HG02870 (cell line): ENCODE data around the gene SAXO1.
"Not testable (repeated sequence)": the region's sequence is repeated elsewhere in the genome, so short reads cannot be mapped to it uniquely, and the experiment has no call there.

Source experiments
- ATAC-seq: cut with Tn5 transposase; IDR thresholded peaks from one replicate; pipeline ENCODE4 v1.9.1; 2021; ENCODE audit warnings: mild to moderate bottlenecking, moderate library complexity; ENCODE audit not compliant: unreplicated experiment

The SAXO1 gene

DNA sequence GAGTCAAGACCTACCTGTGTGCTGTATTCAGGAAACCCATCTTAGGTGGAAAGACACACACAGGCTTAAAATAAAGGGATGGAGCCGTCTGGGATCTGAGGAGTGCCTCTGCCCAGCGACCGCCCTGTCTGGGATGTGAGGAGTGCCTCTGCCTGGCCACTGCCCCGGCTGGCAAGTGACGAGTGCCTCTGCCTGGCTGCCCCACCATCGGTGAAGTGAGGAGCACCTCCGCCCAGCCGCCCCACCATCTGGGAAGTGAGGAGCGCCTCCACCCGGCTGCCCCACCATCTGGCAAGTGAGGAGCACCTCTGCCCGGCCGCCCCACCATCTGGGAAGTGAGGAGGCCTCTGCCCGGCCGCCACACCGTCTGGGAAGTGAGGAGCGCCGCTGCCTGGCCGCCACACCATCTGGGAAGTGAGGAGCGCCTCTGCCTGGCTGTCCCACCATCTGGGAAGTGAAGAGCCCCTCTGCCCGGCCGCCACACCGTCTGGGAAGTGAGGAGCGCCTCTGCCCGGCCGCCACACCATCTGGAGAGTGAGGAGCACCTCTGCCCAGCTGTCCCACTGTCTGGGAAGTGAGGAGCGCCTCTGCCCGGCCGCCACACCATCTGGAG, 33.7 kb downstream of the SAXO1 start:
- ATAC-seq: no peak

DNA sequence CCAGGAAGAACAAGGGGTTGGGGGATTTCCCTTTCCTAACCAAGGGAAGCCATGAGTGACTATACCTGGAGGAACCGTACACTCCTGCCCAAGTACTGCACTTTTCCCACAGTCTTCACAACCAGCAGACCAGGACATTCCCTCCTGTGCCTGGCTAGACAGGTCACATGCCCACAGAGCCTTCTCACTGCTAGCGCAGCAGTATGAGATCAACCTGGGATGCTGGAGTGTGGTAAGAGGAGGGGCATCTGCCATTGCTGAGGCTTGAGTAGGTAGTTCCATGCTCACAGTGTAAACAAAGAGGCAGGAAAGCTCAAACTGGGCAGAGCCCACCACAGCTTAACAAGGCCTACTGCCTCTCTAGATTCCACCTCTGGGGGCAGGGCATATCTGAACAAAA, 35.9 kb downstream of the SAXO1 start:
- ATAC-seq: no peak

DNA sequence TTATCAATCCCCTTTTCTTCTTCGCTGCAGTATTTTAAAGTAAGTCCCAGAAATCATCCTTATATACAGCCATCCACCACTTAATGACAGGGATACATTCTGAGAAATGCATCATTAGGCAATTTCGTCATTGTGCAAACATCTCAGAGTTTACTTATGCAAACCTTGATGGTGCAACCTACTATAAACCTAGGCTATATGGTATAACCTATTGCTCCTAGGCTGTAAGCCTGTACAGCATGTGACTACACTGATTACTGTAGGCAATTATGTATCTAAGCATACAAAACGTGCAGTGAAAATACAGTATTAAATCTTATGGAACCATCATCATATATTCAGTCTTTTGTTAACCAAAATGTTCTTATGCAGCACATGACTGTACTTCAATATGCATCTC, 36.8 kb downstream of the SAXO1 start:
- no peak for ATAC-seq

DNA sequence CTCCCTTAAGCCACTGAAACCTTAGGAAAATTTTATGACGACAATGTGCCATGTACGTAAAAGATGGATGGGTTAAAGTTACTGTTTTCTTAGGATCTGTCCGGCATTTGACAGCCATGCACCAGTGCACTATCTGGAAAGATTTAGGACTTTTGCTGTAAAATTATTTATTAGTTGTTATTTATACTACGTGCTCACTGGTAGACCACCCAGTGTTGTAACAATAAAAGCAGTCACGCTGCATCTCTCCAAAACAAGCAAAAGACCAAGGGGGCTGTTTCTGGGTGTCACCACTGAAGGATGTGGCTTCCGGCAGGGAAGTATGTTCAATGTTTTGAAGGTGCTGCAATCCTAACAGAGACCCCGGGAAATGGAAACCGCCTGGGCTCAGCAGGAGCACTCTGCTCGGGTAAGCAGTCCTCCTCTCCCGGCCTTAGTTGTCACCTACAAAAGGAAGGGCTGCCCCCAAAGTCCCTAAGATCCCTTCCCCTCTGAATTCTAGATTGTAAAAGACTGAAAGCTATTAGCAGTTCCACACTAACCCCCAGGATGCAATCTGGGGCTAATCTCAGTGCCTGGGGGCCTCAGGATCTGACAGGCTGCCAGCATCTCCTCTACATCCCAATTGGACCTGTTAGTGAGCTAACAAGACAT, 38.6 kb downstream of the SAXO1 start:
- no peak for ATAC-seq

DNA sequence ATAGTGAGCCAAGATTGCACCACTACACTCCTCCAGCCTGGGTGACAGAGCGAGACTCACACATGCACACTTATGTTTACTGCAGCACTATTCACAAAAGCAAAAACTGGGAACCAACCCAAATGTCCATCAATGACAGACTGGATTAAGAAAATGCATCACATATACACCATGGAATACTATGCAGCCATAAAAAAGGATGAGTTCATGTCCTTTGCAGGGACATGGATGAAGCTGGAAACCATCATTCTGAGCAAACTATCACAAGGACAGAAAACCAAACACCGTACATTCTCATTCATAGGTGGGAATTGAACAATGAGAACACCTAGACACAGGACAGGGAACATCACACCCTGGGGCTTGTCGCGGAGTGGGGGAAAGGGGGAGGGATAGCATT, 41.8 kb downstream of the SAXO1 start:
- not testable (repeated sequence) for ATAC-seq

DNA sequence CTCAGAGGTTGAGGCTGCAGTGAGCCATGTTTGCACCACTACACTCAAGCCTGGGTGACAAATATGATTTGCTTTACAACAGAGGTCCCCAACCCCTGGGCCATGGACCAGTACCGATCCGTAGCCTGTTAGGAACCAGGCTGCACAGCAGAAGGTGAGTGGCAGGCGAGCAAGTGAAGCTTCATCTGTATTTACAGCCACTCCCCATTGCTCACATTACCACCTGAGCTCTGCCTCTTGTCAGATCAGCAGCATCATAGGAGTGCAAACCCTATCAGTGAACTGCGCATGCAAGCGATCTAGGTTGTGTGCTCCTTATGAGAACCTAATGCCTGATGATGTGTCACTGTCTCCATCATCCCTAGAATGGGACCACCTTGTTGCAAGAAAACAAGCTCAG, 42.5 kb downstream of the SAXO1 start:
- no peak for ATAC-seq

DNA sequence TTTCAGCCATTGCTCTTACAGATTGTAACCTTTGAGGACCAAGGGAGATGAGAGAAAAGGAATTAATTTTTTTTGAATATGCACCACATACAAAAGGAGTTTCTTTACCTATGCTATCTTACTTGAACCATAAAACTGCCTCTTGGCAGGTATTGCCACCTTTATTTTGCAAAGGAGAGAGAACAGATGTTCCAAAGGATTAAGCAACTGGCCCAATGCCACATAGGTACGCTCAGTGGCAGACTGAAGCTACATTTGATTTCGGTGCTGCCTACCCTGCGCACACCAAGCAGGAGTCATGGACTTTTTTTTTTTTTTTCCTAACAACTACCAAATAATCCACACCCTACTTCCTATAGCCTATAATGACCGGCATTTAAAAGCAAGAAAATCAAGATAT, 43.1 kb downstream of the SAXO1 start:
- ATAC-seq: no peak

DNA sequence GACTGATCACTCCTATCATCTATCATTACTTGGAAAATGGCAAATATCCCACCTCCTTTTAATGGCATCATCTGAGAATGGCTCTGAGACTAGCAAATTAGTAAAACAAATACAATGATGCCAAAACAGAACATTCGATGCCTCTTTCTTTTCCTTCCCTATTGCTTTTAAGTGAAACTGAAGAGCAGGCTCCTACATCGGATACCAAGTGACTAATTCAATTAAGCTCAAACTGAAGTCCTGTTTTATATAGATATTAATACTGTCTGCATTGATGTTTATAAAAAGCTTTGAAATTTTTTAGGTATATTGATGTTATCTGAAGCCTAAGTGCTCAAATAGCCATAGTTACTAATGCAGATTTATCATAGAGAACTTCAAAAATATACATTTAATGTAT, 43.9 kb downstream of the SAXO1 start:
- no peak for ATAC-seq

DNA sequence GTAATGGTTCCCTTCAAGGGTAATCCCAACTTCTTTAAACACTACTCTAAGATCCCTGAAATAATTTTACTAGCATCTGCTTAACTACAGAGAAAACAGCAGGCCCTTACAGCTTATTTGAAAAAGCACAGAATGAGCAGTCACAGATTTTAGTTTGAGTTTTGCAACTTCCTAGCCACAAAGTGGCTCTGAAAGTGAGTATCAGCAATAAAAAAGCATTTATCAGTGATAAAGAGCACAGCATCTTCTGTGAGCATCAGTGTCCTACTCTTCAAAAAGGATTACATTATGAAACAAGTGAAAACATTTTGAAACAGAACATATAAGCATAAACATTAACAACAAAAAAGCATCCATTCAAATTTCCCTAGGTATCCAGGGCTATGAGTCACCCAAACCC, 45.0 kb downstream of the SAXO1 start:
- ATAC-seq: no peak

DNA sequence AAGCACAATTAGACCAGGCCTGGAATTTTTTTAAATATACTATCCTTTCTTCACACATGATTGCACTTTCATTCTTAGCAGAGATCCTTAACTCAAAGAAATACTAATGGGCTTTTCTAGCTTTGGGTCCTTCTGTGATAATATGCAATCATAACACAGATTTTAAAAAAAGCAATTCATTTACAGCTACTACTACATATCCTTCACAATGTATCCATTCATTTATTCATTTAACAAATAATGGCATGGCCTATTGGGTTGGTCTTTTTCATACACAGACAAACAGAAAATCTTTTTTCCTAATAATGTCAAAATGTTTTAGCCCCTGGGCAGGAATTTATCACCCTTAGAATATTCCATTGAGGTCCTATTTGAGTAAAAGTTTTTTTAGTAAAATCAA, 47.0 kb downstream of the SAXO1 start:
- ATAC-seq: no peak

DNA sequence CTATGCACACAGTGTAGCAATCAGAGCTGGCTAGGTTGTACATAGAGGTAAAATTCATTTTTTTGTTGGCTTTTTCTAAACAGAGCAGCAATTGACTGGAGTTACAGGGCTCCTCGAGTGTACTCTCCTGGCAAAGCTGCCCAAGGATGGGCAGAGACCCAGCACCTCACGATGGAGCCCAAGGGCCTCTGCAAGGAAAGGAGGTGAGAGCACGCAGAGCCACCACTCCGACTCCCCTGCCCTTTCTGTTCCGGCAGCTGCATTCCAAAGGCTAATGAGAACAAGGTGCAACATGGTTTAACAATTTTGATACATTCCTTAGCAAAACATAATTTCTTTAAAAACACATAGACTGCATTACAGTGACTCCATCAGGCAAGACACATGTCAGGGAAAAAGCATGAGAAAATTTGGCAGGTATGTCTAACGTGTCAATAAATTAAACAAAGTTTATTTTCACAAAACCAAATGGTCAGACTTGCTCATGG, 47.5 kb downstream of the SAXO1 start:
- no peak for ATAC-seq

DNA sequence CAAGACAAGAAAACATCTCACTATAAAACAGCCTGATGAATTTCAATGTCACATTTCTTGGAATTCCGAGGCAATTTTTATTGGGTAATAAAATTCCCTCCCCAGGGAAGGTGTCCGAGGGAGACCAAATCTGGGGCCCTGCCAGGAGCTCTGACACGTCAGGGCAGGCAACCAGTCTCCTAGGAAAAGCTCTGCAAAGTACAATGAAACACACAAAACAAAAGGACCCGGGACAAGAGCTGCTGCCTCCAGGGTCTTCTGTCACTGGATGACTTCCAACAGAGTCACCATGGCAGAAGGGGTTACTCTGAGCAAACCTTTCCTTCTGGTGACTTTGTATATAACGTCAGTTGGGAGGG, 50.8 kb downstream of the SAXO1 start:
- no peak for ATAC-seq

DNA sequence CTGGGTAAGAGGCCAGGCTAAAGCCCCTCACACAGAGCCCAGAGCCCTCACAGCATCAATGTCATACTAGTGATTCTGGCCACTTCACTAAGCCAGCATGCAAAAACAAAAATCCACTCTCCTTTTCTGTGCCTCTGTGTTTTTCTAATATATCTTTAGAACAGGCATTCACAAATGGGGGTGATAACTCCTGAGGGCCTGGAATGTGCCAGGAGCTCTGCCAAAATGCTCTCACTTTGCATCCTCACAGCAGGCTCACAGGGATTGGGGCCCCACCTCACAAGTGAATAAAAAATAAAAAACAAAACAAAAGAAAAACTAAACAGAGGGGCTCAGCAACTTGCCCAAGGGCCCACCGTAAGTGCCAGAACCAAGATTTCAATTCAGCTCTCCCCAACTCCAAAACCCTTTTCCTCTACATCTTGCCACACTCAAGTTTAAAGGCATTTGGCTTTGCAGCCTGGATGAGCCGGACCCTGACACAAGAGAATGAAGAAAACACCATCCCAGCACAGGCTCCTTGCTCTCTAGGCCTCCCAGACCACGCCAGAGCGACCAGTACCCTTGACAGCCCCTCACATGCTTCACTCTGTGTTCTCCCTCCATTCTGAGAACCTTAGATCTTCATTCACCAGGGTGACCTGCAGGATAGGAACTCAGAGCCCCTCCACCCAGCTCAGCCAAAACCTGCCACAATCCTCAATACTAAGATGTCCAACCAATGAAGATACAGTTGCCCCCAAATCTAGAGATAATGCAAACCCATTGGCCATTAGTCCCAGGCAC, 51.3 kb downstream of the SAXO1 start:
- no peak for ATAC-seq

DNA sequence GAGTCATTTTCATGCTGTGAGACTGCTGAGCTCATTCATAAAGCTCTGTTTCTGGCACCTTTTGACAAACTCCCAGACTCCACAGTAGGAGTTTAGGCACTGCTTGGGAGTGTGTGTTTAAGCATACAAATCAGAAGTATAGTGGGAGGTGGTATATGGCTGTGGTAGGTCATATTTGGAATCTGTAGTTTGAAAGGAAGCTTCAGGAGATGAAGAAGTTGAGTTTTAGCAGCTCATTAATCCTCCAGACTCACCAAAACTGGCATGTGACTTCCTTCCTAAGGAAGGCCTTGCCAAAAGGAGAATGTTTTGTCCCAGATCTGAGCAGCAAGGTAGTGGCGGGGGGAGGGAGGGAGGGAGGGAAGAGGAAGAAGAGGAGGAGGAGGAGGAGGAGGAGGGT, 52.8 kb downstream of the SAXO1 start:
- no peak for ATAC-seq

DNA sequence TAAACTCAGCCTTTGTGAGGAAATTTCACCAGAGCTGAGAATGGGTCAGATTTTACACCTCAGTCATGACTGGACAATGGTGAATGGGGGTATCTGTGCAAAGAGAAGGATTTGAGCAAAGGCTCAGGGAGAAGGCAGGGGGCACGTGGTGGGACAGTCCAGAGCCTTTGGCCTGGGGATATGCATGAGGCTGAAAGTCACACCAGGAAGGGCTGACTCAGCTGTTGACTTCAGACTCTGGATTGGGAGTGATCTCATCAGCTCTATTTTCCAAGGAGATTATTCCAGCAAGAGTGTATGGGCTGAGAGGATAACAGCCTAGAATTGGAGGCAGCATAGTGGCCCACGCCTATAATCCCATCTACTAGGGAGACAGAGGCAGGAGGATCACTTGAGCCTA, 53.6 kb downstream of the SAXO1 start:
- no peak for ATAC-seq

DNA sequence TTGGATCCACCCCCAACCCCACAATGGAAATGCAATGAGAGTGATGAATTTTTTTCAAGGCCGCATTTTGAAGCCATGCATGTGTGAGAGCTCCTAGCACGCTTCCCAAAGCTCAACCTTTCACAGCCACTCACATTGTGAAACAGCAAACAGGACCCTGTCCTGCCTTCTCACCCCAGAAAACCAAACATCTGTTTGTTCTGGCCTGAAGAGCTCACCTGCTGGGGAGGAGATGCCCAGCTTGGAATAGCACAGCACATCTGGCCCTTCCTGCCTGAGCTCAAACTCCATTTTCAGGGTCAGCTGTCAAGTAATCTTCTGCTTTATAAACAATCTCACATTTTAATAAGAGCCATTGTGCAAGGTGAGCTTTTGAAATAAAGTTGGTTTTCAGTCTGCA, 54.8 kb downstream of the SAXO1 start:
- ATAC-seq: no peak

DNA sequence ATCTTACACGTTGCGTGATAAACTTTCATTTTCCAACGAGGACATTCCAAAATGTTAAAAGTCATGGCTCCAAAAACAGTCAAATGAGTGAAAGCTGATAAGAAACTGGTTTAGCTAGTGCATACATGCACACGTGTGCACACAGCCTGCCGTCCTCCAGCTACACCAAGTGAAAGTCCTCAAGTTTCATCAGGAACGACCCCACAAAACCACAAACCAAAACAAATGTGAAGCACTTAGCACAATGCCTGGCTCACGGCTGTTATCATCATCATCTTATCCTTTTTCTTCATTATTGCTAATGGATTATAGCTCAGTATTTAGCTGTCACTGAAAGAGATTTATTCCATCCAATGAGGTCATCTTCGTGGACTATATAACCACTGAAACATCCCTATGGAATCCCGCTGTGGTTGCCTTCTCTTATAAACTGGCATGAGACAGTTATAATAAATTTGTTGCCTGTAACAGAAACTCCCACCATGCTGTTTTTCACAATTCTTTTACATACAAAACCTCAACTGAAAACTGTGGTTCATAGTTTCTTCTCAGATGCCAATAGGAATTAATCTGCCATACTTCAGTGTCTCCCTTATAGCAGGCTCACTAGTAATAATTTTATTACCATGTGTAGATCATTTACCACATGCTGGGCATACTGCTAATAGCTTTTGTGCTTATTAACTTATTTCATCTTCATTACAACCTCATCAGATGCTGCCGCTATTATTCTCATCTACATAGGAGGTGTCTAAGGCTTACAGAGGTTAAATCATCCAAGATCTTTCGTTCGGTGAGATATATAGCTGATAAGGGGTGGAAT, 56.1 kb downstream of the SAXO1 start:
- no peak for ATAC-seq

DNA sequence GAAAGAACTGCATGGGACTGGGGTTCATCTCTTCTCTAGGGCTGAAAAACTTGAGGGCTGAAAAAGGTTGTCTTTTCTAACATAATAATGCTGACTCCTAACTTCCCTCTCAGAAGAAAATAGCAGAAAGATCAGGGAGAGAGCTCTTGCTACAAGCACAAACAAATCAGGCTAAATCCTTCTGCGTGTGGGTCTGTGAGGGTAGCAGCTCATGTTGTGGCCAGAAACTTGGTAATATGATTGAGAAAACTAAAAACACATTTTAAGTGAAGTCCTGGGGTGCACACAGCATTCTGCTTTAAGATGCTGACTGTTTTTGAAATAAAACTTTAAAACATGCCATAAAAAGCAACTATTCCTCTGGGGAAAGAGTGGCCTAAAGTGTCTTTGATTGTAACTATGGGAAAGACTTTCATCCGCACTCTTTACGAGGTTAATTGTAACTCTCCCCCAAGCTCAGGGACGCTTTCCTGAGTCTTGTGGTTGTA, 56.7 kb downstream of the SAXO1 start:
- no peak for ATAC-seq

DNA sequence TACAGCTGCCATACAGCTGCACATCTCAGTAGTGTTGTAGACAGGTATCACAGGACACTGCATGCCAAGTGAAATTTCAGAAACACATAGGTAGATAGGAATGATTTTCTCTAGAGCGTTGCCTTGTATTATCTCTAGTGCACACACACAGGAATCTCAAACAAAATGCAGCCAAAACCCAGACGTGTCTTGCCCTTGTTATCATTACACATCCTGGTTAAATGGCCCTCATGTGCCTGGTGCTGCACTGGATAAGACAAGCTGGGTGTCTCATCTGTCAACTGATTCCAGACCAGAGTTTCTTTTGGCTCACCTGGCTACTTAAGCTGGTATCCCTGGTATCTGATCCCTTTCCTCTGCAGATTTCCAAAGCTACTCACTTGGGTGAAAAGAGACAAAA, 59.7 kb downstream of the SAXO1 start:
- ATAC-seq: no peak

DNA sequence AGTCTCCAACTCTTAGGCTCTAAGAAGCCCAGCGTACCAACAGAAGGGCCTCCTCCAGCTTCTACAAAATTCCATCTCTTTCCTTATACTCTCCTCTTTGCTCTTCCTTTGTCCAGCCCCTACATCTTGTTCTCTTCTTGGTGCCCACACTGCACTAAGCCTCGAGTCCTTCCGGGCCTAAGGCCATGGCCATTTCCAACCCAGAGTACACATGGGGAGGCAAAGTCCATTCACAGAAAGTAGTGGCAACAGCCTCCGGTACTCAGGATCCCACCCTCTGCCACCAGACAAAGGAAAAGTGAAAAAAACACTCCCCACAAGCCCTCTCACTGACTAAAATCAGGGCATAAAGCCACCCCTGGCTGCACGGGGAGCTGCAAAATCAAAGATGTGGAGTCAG, 60.3 kb downstream of the SAXO1 start:
- ATAC-seq: no peak

DNA sequence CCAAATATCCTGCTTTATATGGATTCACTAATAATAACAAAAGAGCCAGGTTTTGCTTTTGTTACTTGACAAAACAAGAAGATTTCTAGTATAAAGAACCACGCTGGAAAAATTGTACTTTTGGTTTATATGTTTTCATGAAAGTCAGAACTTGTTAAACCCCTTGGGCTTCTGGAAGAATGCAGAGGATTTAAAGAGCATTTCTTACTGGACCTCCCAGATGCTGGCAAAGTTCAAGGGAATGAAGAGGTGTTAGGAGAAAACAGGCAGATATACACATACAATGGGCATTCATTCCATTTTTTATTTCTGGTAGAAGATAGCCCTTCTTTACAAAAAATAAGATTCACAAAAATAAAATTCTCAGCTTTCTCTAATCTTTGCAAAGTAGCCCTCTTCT, 61.1 kb downstream of the SAXO1 start:
- no peak for ATAC-seq
